Fibroblast of lung (primary cell): ENCODE data around the gene PAPOLA.

Source experiments
- EZH2 ChIP-seq: IDR thresholded peaks from 2 replicates; pipeline ENCODE4 v1.5.1; 2012; ENCODE audit warnings: low read length, control low read depth, mild to moderate bottlenecking; ENCODE audit errors: missing control alignments
- TF ChIP-seq, protein P1 (sequence below), 2 donors: IDR thresholded peaks in 1 of 2; conservative IDR thresholded peaks in 1 of 2; 1 replicate in 1 of 2; 2 replicates in 1 of 2; pipeline ENCODE4 v1.5.1; 2011 to 2012; ENCODE audit warnings: low read length in 2 of 2, control low read depth in 1 of 2, inconsistent platforms in 1 of 2, low read depth in 1 of 2, mild to moderate bottlenecking in 1 of 2

DNA sequence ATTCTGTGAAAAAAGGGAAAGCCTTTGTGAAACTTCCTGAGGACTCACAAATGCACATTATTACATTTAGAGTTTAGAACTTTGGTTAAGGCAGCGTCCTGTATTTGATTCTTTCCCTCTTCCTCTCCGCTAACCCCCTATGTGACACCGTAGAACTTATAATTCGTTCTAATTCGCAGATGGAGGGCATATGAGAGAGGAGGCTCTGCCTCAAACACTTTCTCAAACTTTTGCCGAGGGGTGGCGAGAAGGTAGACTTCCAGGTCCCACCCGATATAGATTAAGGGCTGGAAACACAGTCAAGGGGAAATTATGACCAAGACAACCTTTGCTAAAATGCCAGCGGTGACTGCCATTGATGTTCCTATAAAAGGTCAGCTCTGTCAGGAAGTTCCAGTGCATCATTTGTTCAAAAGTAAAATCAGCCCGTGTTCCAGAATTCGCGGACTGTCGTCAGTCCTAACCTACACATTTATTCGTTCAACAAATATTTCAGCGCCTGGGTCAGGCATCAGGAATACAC, 904 bp upstream of the PAPOLA start:
- TF ChIP-seq, protein P1, sequence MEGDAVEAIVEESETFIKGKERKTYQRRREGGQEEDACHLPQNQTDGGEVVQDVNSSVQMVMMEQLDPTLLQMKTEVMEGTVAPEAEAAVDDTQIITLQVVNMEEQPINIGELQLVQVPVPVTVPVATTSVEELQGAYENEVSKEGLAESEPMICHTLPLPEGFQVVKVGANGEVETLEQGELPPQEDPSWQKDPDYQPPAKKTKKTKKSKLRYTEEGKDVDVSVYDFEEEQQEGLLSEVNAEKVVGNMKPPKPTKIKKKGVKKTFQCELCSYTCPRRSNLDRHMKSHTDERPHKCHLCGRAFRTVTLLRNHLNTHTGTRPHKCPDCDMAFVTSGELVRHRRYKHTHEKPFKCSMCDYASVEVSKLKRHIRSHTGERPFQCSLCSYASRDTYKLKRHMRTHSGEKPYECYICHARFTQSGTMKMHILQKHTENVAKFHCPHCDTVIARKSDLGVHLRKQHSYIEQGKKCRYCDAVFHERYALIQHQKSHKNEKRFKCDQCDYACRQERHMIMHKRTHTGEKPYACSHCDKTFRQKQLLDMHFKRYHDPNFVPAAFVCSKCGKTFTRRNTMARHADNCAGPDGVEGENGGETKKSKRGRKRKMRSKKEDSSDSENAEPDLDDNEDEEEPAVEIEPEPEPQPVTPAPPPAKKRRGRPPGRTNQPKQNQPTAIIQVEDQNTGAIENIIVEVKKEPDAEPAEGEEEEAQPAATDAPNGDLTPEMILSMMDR (conservative IDR thresholded peaks at IDR 0.05 in 1 of 2, IDR thresholded peaks at IDR 0.05 in 1 of 2; ENCODE audit: low read depth in 1 of 2, low read length in 2 of 2), result no peak
- TF ChIP-seq EZH2, result no peak
